Measurements from ENCODE around the gene TGFBRAP1.

TGFBRAP1 gene

DNA sequence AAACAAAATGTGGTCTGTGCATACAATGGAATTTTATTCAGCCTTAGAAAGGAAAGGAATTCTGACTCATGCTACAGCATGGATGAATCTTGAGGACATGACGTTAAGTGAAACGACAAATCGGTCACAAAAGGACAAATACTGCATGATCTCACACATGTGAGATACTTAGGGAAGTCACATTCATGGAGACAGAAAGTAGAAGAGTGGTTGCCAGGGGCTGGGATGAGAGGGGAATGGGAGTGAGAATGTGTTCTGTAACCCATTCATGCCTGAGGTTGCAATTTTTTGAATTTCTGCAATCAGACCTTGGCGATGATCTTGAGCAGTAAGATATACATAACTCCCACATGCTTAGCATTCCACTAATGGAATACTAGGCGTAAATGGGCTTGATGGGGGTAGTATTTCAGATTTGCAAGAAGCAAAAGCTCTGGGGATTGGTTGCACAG lies 47.3 kb upstream of the TGFBRAP1 start:
- no peak overlapping the region for H2AFZ ChIP-seq
- H3K9me3 ChIP-seq (ENCODE audit: control insufficient read depth, low read length) = no peaks in the 10 kb centered on the region
- no peaks in the 10 kb centered on the region for H3K4me1 ChIP-seq
- no peak overlapping the region for H3K4me2 ChIP-seq (ENCODE audit: low read length)
- H3K79me2 ChIP-seq = no peaks in the 10 kb centered on the region
- TF ChIP-seq, protein P1, sequence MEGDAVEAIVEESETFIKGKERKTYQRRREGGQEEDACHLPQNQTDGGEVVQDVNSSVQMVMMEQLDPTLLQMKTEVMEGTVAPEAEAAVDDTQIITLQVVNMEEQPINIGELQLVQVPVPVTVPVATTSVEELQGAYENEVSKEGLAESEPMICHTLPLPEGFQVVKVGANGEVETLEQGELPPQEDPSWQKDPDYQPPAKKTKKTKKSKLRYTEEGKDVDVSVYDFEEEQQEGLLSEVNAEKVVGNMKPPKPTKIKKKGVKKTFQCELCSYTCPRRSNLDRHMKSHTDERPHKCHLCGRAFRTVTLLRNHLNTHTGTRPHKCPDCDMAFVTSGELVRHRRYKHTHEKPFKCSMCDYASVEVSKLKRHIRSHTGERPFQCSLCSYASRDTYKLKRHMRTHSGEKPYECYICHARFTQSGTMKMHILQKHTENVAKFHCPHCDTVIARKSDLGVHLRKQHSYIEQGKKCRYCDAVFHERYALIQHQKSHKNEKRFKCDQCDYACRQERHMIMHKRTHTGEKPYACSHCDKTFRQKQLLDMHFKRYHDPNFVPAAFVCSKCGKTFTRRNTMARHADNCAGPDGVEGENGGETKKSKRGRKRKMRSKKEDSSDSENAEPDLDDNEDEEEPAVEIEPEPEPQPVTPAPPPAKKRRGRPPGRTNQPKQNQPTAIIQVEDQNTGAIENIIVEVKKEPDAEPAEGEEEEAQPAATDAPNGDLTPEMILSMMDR (IDR thresholded peaks at IDR 0.05) = no peak
- no peak overlapping the region for H3K4me3 ChIP-seq (ENCODE audit: low read depth, low read length)
- no peaks in the 10 kb centered on the region for H3K27me3 ChIP-seq (ENCODE audit: control insufficient read depth, insufficient read depth, low read length)
- no peak overlapping the region for H3K27ac ChIP-seq
- H3K9ac ChIP-seq = no peak overlapping the region
- no peaks in the 10 kb centered on the region for H3K36me3 ChIP-seq (ENCODE audit: control insufficient read depth, insufficient read depth, low read length)

DNA sequence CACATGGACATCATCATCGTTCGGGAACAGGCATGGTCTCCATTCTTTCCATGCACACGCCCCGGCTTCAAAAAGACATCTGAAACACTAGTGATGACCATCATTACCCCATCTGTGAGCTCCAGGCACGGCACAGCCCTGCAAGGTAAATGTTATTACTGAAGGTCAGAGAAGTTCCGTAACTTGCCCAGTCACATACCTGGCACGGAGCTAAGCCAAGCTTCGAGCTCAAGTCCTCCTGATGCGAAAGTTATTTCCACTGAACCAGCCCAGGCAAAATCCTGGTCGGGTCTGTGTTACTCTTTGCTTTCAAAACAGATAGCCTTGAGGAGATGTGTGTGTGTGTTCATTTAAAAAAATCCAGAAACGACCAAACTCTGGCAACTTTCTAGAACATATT lies 46.5 kb upstream of the TGFBRAP1 start:
- Histone ChIP-seq H3K9me3 (ENCODE audit: control insufficient read depth, low read length) (no peaks in the 10 kb centered on the region), H3K27ac (no peak overlapping the region), H3K4me3 (ENCODE audit: low read depth, low read length) (no peak overlapping the region), H3K9ac (no peak overlapping the region), H3K79me2 (no peaks in the 10 kb centered on the region), H3K4me1 (no peaks in the 10 kb centered on the region), H3K36me3 (ENCODE audit: control insufficient read depth, insufficient read depth, low read length) (no peaks in the 10 kb centered on the region), H3K27me3 (ENCODE audit: control insufficient read depth, insufficient read depth, low read length) (no peaks in the 10 kb centered on the region), H2AFZ (no peak overlapping the region), H3K4me2 (ENCODE audit: low read length) (no peak overlapping the region)
- TF ChIP-seq, protein P1 (IDR thresholded peaks at IDR 0.05) = no peak

DNA sequence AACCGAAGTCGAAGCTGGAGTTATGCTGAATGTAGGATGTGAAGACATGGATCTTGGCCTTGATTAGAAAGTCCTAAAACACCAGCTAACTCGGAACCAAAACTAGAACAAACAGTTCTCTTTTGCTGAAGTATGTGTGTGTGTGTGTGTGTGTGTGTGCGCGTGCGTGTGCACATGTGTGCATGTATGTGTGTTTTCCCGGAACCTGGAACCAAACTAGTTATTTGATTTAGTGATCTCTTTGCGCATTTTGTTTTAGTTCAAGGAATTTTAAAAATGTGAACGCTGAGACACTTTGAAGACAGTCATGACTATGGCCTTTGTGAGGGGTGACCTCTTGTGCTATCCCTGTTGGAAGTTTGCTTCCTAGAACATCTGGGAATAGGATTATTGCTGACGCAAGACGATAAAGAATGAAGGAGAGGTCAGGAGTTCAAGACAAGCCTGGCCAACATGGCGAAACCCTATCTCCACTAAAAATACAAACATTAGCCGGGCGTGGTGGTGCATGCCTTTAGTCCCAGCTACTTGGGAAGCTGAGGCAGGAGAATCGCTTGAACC lies 45.5 kb upstream of the TGFBRAP1 start:
- Histone ChIP-seq H2AFZ (no peak overlapping the region), H3K4me3 (ENCODE audit: low read depth, low read length) (no peak overlapping the region), H3K36me3 (ENCODE audit: control insufficient read depth, insufficient read depth, low read length) (no peaks in the 10 kb centered on the region), H3K9me3 (ENCODE audit: control insufficient read depth, low read length) (no peaks in the 10 kb centered on the region), H3K27ac (peak overlapping the region; percentile 53), H3K27me3 (ENCODE audit: control insufficient read depth, insufficient read depth, low read length) (no peaks in the 10 kb centered on the region), H3K4me2 (ENCODE audit: low read length) (no peak overlapping the region), H3K79me2 (no peaks in the 10 kb centered on the region), H3K9ac (no peak overlapping the region), H3K4me1 (peaks cover under 1% of the 10 kb centered on the region)
- TF ChIP-seq, protein P1 (IDR thresholded peaks at IDR 0.05) = no peak

DNA sequence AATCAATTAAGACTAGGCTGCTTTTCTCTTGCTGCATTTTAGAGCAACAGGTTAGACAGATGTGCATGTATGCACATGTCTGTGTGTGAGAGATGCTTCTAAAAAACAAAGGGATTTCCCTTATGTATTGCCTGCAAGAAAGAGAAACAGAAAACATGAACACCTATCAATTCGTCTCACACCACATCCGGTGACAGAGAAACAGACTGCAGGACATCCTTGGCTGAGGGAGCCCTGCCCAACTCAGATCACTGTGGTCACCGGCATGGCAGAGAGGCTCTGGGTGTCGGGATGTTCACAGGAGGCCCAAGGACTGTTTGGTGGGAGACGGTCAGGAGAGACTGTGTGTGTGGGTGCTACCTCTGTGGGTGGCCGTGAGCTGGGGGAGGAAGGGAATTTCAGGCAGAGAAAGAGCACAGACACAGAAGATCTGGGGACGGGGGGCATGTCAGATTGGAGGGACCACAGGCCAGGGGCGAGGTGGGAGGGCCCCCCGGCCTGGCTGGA lies 44.4 kb upstream of the TGFBRAP1 start:
- TF ChIP-seq, protein P1 (IDR thresholded peaks at IDR 0.05) = no peak
- Histone ChIP-seq H3K9me3 (ENCODE audit: control insufficient read depth, low read length) (no peaks in the 10 kb centered on the region), H3K4me1 (peaks cover 5% of the 10 kb centered on the region), H3K27me3 (ENCODE audit: control insufficient read depth, insufficient read depth, low read length) (no peaks in the 10 kb centered on the region), H2AFZ (no peak overlapping the region), H3K36me3 (ENCODE audit: control insufficient read depth, insufficient read depth, low read length) (no peaks in the 10 kb centered on the region), H3K27ac (peak overlapping the region; percentile 53), H3K4me3 (ENCODE audit: low read depth, low read length) (no peak overlapping the region), H3K79me2 (no peaks in the 10 kb centered on the region), H3K9ac (no peak overlapping the region), H3K4me2 (ENCODE audit: low read length) (no peak overlapping the region)

DNA sequence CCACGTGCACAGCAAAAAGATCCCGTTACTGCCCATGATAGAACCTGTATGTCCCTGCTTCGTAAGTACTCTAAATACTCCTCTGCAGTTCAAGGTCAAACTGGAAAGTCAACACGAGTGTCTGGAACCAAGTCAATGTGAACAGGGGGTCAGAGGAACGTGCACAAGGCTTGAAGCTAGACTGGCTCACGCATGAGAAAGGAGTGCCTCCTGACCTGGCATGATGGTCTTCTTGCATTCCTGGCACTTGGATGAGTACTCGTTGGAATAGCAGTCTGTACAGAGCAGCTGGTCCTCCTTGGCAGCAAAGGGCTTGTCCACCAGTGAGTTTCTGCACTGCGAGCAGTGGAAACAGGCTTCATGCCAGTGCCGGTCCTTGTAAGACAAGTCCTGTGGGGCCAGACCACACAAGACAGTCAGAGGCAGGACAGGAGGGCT lies 43.8 kb upstream of the TGFBRAP1 start:
- H3K4me1 ChIP-seq = peaks cover 5% of the 10 kb centered on the region
- no peak overlapping the region for H3K27ac ChIP-seq
- H3K4me2 ChIP-seq (ENCODE audit: low read length) = no peak overlapping the region
- H3K27me3 ChIP-seq (ENCODE audit: control insufficient read depth, insufficient read depth, low read length) = no peaks in the 10 kb centered on the region
- H2AFZ ChIP-seq = no peak overlapping the region
- H3K79me2 ChIP-seq = no peaks in the 10 kb centered on the region
- no peaks in the 10 kb centered on the region for H3K36me3 ChIP-seq (ENCODE audit: control insufficient read depth, insufficient read depth, low read length)
- H3K9me3 ChIP-seq (ENCODE audit: control insufficient read depth, low read length) = no peaks in the 10 kb centered on the region
- TF ChIP-seq, protein P1 (IDR thresholded peaks at IDR 0.05) = no peak
- no peak overlapping the region for H3K9ac ChIP-seq
- H3K4me3 ChIP-seq (ENCODE audit: low read depth, low read length) = no peak overlapping the region

Data from parathyroid adenoma (tissue), 2 donors.